A172 (cell line): ENCODE data around the gene VAMP4. TPM values are rescaled to one million over a fixed set of nuclear protein-coding genes. Genes with fewer than 3 reads are reported as not detected.

Experiments used
- DNase-seq: peaks from one replicate; pipeline ENCODE4 v3.0.0-alpha.2; 2015; ENCODE audit warnings: low spot score
- total RNA-seq: library from RNA; depleted of rRNA; stranded (reverse); fragments of >200 nt; shearing (Covaris generic); gene quantifications from 2 replicates; pipeline ENCODE4 v1.2.3, GENCODE V29; 2014; rRNA removed

The VAMP4 gene
- total RNA-seq, 1 experiment from 2014 or later: 12.1 TPM

DNA sequence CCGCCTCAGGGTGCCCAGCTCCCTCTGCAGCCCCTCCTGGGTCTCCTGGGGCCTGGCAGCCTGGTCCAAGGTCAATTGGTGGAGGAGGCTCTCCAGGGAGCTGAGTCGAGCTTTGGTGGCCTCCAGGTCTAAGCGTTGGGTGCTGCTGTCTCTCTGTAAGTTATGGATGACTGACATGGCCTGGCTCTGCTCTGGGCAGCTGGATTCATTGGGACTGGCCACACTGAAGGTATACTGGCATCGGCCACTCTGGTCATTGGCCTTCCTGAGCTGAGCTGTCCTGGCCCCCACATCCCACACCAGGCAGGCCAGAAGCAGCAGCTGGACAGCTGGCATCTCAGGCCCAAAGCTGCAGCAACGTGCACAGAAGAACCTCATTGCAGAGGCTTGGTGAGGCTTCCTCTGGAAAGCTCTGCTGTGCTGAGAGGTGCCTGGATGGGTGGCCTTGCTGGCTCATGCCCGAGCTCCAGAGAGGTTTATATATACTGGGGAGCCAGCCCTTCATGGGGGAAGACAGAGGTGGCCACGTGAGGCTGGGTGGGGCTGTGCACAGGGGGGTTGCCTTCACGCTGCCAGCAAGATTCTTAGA lies 89.5 kb downstream of the VAMP4 start, which contains the start of gene MYOC:
MYOC (minus strand) TSS at position 455 of the 589 bp plus-strand sequence; CDS start at position 378, 77 bp downstream.
- DNase-seq: no peak

Other genes starting within 250 kb of the VAMP4 start
- not detected in 2 replicates for gene MYOCOS, start 119.8 kb downstream of the VAMP4 start, total RNA-seq
- gene MYOC, start 89.4 kb downstream of the VAMP4 start, total RNA-seq: not detected in 2 replicates
- gene METTL13, start 39.6 kb upstream of the VAMP4 start, total RNA-seq: 49.8 and 54.1 TPM in 2 replicates
- gene DNM3, start 99.4 kb upstream of the VAMP4 start, total RNA-seq: 0.90 and 1.0 TPM in 2 replicates